Erythroblast (primary cell): Measurements from ENCODE around the gene CPNE9.

ENCODE experiments used
- GATA1 ChIP-seq: IDR thresholded peaks from 2 replicates; pipeline ENCODE4 v1.6.1; 2011; ENCODE audit warnings: low read depth, mild to moderate bottlenecking, control low read depth, low read length, moderate library complexity
- POLR2A ChIP-seq: IDR thresholded peaks from 2 replicates; pipeline ENCODE4 v1.6.1; 2011; ENCODE audit warnings: mild to moderate bottlenecking, low read length

- no peak for TF ChIP-seq POLR2A
- TF ChIP-seq GATA1, result no peak
Observed at GRCh38 chr3:9718118-9718517, 14.5 kb downstream of the CPNE9 start.
